OCI-LY7 (cell line): ENCODE results near the gene PGAP3. TPM values are rescaled to one million over a fixed set of nuclear protein-coding genes. Genes with fewer than 3 reads are reported as not detected.

ENCODE experiments used
- BruUV-seq: library from RNA; stranded (reverse); fragments of 400-500 nt; replicated peaks from 2 replicates; lab custom pipeline; 2021; lab: Mats Ljungman, UMichigan
- CTCF ChIA-PET: fragments of 300-600 bp; sonication (Branson Sonifier 250); formaldehyde crosslinking; loops from one replicate; lab custom pipeline; 2022; ENCODE audit warnings: antibody characterized with exemption; ENCODE audit not compliant: unreplicated experiment; lab: Charles Lee
- POLR2A ChIA-PET: fragments of 300-600 bp; sonication (Branson Sonifier 250); formaldehyde crosslinking; loops from one replicate; lab custom pipeline; 2022; ENCODE audit warnings: antibody characterized with exemption; lab: Charles Lee
- DNase-seq: peaks from one replicate; pipeline ENCODE4 v3.0.0-alpha.2; 2015; ENCODE audit warnings: low spot score
- H2AFZ ChIP-seq: fragments of 200-600 bp; sonication (generic), shearing (Covaris generic); 2 replicates; pipeline ENCODE4 v1.6.1; 2014; ENCODE audit warnings: mild to moderate bottlenecking, antibody characterized with exemption, low read length, moderate library complexity
- H3K27ac ChIP-seq: fragments of 200-600 bp; sonication (generic); 2 replicates; pipeline ENCODE4 v1.5.1; 2014; ENCODE audit warnings: mixed run types, low read depth, mild to moderate bottlenecking, moderate library complexity, low read length, inconsistent platforms; ENCODE audit not compliant: poor library complexity, severe bottlenecking
- H3K36me3 ChIP-seq: fragments of 200-600 bp; sonication (generic); 2 replicates; pipeline ENCODE4 v1.6.1; 2014; ENCODE audit warnings: mild to moderate bottlenecking, antibody characterized with exemption, low read length, moderate library complexity, mixed read lengths; ENCODE audit not compliant: insufficient read depth
- H3K4me1 ChIP-seq: fragments of 200-600 bp; sonication (generic); 2 replicates; pipeline ENCODE4 v1.5.1; 2014; ENCODE audit warnings: mild to moderate bottlenecking, low read length; ENCODE audit not compliant: insufficient read depth, poor library complexity, severe bottlenecking
- H3K4me2 ChIP-seq: fragments of 200-600 bp; sonication (generic); 2 replicates; pipeline ENCODE4 v1.6.1; 2014; ENCODE audit warnings: mild to moderate bottlenecking, low read length
- H3K4me3 ChIP-seq: fragments of 200-600 bp; sonication (generic); 2 replicates; pipeline ENCODE4 v1.5.1; 2014; ENCODE audit warnings: mild to moderate bottlenecking, low read depth, low read length; ENCODE audit not compliant: poor library complexity, severe bottlenecking
- H3K79me2 ChIP-seq: fragments of 200-600 bp; sonication (generic); 2 replicates; pipeline ENCODE4 v1.6.1; 2016; ENCODE audit warnings: low read depth, mild to moderate bottlenecking, low read length, moderate library complexity, mixed read lengths; ENCODE audit not compliant: insufficient read depth
- H3K9me2 ChIP-seq: fragments of 200-600 bp; sonication (generic); 2 replicates; pipeline ENCODE4 v1.6.1; 2016; ENCODE audit warnings: mild to moderate bottlenecking, low read length, mixed read lengths; ENCODE audit not compliant: insufficient read depth
- H3K9me3 ChIP-seq: fragments of 200-600 bp; sonication (generic); 2 replicates; pipeline ENCODE4 v1.6.1; 2014; ENCODE audit warnings: mild to moderate bottlenecking, mixed run types, low read length, mixed read lengths
- H4K20me1 ChIP-seq: fragments of 200-600 bp; sonication (generic); 2 replicates; pipeline ENCODE4 v1.6.1; 2014; ENCODE audit warnings: mild to moderate bottlenecking, antibody characterized with exemption, low read length, moderate library complexity, mixed read lengths; ENCODE audit not compliant: insufficient read depth
- CTCF ChIP-seq: fragments of 200-600 bp; sonication (generic); conservative IDR thresholded peaks from 2 replicates; pipeline ENCODE4 v1.5.1; 2014; ENCODE audit warnings: mild to moderate bottlenecking, antibody characterized with exemption, low read length, moderate library complexity, mixed read lengths
- EZH2phosphoT487 ChIP-seq: fragments of 200-600 bp; sonication (generic); IDR thresholded peaks from 2 replicates; pipeline ENCODE4 v1.6.1; 2018; ENCODE audit warnings: low read depth, borderline replicate concordance, mild to moderate bottlenecking, mixed run types, antibody characterized with exemption, low read length, moderate library complexity, mixed read lengths
- intact Hi-C: fragments of 100-400 bp; cut with micrococcal nuclease; formaldehyde crosslinking; loops from one replicate; pipeline ENCODE4 v1.10.0; 2022; ENCODE audit not compliant: unreplicated experiment
- total RNA-seq, 2 experiments: library from RNA; depleted of rRNA in 1 of 2; stranded (reverse); fragments of >200 nt in 1 of 2; shearing (Covaris generic) in 1 of 2; gene quantifications; 2 replicates each; pipeline ENCODE4 v1.2.3, GENCODE V29; 2014 to 2022

PGAP3 gene
- total RNA-seq, 2 experiments from 2014 or later, result 8.7 to 9.2 TPM

- no TSS peak for BruUV-seq
- no peak for TF ChIP-seq EZH2phosphoT487
- TF ChIP-seq CTCF, result no peak
- intact Hi-C loops, result no loop called here
- H3K79me2 ChIP-seq, result no peaks in the 10 kb centered on the region
- CTCF ChIA-PET, result interaction anchor here (0.5 to 1.4 kb wide), 3 partner anchors 16 to 146 kb away, joined by 3 read pairs; partner anchors contain the start of gene PNMT
- no peak overlapping the region for H2AFZ ChIP-seq
- H4K20me1 ChIP-seq, result no peaks in the 10 kb centered on the region; the same call in 1 of the 2 replicates
- no peak overlapping the region for H3K4me3 ChIP-seq
- no peak overlapping the region for H3K27ac ChIP-seq
- POLR2A ChIA-PET, result no interaction called here
- DNase-seq, result no peak
- H3K36me3 ChIP-seq, result peaks cover 16% of the 10 kb centered on the region; the same call in 1 of the 2 replicates
- H3K4me1 ChIP-seq, result no peaks in the 10 kb centered on the region
- H3K9me3 ChIP-seq, result no peaks in the 10 kb centered on the region
- no peaks in the 10 kb centered on the region for H3K9me2 ChIP-seq
- no peak overlapping the region for H3K4me2 ChIP-seq
Observed at GRCh38 chr17:39652587-39653315, 35.1 kb downstream of the PGAP3 start.

DNA sequence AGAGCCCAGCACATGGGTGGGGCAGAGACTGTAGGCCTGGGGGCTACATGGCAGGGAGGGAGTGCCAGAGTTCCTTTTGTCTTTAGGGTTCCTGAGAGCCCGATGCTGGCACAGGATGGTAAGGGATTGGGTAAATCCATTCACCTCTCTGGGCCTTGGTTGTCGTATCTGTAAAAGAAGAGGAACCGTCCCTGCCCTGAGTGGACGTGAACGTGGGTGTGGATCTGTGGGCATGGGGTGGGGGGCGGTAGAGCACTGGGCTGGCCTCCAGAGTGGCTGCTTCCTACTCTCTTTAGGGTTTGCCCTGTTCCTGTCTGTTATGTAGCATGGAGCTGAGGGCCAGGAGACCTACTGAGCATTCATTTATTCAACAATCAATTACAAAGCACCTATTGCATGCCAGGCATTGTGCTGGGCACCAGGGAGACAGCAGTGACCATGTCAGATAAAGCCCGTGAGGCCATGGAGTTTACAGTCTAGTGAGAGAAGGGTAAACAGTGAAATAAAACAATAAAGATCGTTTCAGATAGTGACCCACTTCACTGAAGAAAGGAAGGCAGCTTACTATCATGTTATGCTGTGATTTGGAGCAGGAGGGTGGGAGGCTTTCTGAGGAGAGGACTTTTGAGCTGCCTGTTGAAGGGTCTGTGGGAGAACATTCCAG lies 35.8 kb downstream of the PGAP3 start:
- no peaks in the 10 kb centered on the region; the same call in 1 of the 2 replicates for H4K20me1 ChIP-seq
- POLR2A ChIA-PET, result no interaction called here

More for the DNA sequence above, 35.8 kb downstream of the PGAP3 start:
- no peaks in the 10 kb centered on the region for H3K9me3 ChIP-seq
- no peaks in the 10 kb centered on the region for H3K79me2 ChIP-seq
- intact Hi-C loops, result no loop called here
- no peak overlapping the region for H2AFZ ChIP-seq
- no peak overlapping the region for H3K4me2 ChIP-seq
- H3K27ac ChIP-seq, result no peak overlapping the region
- no peak overlapping the region for H3K4me3 ChIP-seq
- TF ChIP-seq EZH2phosphoT487 (no peak), CTCF (no peak)
- CTCF ChIA-PET, result interaction anchor here (0.5 to 0.6 kb wide), 2 partner anchors 16 to 146 kb away, joined by 3 read pairs; partner anchors contain the start of gene PNMT
- no peak for DNase-seq
- no peaks in the 10 kb centered on the region for H3K4me1 ChIP-seq
- peaks cover 16% of the 10 kb centered on the region; the same call in 1 of the 2 replicates for H3K36me3 ChIP-seq
- no peaks in the 10 kb centered on the region for H3K9me2 ChIP-seq
- BruUV-seq, result no TSS peak
